Transverse colon (tissue), 3 donors: Measurements from ENCODE around the gene PITPNM1.

Experiments
- CTCF ChIP-seq, 5 experiments: fragments of 200-600 bp in 3 of 5; fragments of 450-650 bp in 2 of 5; sonication (generic) in 3 of 5; IDR thresholded peaks; 1 replicate in 2 of 5; 2 replicates in 3 of 5; pipeline ENCODE4 v1.5.1; 2016 to 2017; ENCODE audit warnings: antibody characterized with exemption in 5 of 5, inconsistent platforms in 3 of 5, mild to moderate bottlenecking in 2 of 5, moderate library complexity in 1 of 5
- EP300 ChIP-seq: sonication (generic); formaldehyde crosslinking; IDR thresholded peaks from one replicate; pipeline ENCODE4 v1.6.1; 2017; ENCODE audit warnings: antibody characterized with exemption, low read depth

GRCh38 chr11:67466367-67466766 is 38.8 kb downstream of the PITPNM1 start:
- TF ChIP-seq CTCF (IDR thresholded peaks at IDR 0.05) (no peak), EP300 (no peak)
